Activated CD8-positive, alpha-beta memory T cell treated with anti-CD3 and anti-CD28 coated beads, Interleukin-2, amount 50 U/mL, for 24 hours (primary cell): ENCODE results near the gene CNTNAP2.
"Not testable (repeated sequence)": the region's sequence is repeated elsewhere in the genome, so short reads cannot be mapped to it uniquely, and the experiment has no call there.

Experiments used
- DNase-seq: peaks from one replicate; pipeline ENCODE4 v3.0.0-alpha.2; 2020; ENCODE audit errors: extremely low read depth

Gene CNTNAP2

DNA sequence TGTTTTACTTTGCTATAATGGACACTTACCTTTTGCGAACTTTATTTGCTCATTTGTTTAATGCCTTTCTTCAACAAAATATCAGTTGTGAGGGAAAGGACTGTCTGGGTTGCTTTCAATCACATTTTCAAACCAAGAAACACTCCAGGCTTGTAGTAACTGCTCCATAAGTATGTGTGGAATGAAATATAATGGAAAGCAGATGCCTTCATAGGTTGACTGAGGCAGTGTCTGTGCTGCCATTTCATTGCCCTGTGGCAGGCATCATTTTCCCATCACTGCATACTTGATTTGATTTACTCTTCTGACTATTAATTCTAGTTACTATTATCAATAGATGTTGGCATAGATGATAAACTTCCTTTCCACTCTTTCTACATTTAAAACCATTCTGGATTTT lies 762.3 kb downstream of the CNTNAP2 start:
- no peak for DNase-seq

DNA sequence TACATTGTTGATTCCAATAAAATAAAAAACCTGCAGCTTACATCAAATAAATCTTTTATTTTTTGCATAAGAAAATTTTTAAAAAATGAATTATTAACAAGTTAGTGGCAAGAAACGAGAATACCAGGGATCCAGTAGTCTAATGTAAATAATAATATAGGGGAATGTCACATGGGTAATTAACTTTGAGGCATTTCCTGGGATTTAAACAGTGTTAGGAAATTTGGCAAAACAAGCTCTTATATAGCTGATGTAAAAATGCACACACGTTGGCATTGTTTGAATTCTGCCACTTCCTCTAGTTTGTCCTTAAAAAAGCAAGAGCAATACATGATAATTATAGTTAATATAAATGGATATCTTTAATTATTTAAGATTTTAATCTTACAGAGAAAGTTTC lies 768.6 kb downstream of the CNTNAP2 start:
- no peak for DNase-seq

DNA sequence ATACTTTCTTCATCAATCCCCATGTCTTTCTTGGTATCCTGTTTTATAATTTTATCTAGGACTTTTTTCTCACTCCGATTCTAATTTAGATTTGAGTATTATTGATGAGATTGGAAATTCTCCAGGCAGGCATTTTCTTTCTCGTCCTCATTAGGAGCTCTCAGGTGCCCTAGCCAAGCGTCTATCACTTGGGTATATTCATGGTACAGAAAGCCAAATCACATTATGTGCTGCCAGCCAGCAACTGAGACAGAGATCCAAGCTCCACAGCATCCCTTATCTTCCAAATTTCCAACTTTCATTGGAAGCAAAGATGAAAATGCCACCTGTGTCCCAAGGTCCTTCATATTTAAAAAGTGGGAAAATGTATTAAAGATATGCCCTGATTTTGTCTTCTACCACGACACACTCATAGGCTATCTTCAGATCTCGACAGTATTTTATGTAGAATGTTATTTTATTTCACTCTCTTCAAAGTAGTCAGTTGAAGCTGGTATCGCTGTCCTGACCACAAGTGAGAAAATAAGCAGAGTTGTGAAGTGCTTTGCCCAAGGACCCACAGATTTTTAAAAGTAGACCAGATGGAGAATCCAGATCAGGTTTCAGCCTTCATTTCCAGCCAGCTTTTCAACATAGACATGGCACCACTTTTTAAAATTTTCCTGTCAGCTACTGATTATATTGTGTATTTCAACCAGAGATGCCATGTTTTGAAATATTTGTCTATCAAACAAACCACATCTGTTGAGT lies 773.4 kb downstream of the CNTNAP2 start:
- DNase-seq = no peak

DNA sequence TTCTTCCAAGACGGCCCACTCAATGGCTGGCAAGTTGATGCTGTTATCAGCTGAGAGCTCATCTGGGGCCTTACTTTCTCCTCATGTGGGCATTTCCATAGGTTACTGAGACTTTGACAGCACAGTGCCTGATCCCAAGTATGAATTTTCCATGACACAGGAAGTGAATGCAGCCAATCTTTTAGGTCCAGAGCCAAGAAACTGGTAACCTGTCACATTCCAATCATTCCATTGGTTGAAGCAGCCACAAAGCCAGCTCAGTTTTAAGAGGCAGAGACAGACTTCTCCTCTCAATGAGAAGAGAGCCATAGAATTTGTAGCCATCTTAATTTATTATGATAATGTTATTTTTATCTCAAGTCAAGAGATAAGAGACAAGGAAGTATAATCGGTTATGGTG lies 775.5 kb downstream of the CNTNAP2 start:
- no peak for DNase-seq

DNA sequence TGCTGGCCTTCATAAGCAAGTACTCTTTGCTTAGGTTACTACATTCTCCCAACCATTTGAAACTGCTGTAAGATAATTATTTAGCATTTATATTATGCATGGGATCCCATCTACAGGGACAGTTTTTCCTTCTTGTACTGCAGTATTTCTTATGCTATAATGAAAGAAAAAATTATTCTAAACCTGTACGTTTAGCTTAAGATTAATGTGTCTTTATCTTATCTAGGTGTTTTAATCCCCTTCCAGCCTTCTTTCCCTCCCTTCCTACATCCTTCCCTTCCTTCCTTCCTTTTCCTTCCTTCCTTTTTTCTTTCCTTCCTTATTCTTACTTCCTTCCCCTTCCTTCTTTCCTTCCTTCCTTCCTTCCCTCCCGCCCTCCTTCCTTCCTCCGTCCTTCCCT lies 778.3 kb downstream of the CNTNAP2 start:
- DNase-seq = no peak

DNA sequence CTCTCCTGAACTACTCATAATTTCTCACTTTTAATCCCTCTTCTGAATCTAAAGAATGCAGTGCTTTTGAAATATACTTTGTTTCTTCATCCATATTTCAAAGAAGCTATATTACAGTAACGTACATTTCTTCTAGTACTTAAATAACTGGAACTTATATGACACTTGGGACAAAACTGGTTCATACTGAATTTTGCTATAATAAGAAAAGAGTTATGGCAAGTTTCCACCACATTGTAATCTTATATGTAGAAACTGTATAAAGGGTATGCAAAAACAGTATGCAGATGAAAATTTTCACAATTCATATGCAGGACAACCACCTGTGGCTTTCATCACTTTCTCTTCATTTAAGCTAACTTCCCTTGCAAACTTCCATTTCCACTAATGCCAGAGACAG lies 785.7 kb downstream of the CNTNAP2 start:
- no peak for DNase-seq

DNA sequence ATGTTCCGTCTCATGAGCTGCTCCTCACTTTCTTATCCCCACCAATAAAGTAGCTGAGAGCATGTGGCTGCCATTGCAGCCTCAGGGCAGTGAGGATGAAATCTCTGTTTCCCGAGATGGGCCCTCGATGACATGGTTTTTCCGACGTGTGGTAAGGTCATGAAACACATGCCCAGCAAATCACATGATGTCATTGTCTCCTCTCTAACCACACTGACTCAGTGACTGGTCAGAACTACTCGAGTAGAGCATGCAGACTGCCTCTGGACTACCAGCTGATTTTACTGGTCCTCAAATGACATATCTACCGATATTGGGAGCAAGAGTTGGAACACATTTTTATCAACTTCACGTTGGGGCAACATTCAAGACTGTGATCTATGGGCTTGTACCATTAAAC lies 786.1 kb downstream of the CNTNAP2 start:
- no peak for DNase-seq

DNA sequence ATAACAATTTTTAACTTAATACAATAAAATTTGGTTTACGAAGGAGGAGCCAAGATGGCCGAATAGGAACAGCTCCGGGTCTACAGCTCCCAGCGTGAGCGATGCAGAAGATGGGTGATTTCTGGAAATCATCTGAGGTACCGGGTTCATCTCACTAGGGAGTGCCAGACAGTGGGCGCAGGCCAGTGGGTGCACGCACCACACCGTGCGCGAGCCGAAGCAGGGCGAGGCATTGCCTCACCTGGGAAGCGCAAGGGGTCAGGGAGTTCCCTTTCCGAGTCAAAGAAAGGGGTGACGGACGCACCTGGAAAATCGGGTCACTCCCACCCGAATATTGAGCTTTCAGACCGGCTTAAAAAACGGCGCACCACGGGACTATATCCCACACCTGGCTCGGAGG lies 789.1 kb downstream of the CNTNAP2 start:
- not testable (repeated sequence) for DNase-seq

DNA sequence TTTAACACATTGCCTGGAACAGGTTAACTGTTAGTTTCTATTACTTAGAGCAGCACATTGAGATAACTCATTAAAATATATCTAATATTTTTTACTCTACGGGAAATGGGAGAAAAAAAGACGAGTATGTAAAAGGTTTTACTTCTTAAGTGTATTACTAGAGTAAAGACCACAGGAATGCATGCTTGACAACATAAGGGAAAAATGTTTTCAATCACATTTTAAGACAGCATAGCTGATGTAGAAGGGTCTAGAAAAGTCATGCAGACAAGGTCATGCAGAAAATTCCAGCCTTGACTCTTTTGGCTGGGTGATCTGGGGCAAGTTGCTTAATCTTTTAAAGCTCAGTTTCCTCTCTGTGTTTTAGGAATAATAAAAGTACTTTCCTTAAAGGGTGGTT lies 806.2 kb downstream of the CNTNAP2 start:
- DNase-seq = no peak

DNA sequence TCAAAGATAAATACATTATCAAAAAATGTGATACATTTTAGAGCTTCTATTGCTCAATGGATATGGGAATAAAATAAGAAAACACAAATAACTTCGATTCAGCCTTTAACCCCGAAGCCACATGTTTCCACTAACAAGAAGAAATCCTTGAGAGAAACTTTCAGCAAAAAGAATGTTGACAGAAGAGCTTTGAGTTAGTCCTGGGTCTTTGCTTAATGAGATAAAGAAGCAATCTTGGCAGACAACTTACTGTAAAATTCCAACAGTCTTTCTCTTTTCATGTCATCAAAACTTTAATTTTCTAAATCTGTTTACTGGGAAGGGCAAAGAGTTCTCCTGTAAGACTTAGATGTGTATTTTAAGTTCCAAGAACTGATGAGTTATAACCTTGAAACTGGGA lies 810.2 kb downstream of the CNTNAP2 start:
- DNase-seq = no peak

DNA sequence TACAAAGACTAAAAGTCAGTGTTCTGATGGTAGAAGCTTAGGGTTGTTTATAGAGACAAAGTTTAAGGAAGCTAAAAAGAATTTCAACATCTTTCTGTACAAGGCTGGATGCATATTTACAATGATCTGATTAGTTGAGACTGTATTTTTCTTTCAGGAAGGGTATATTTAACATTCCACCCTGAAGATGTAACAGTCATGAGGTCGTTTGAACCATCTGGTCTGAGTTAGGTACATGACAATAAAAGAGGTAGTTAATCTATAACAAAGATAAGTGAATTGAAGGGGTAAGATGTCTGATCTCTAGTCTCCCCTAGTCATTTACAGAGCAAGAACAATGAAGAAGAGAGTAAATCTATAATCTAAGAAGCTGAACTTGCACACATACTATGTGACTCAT lies 821.2 kb downstream of the CNTNAP2 start:
- no peak for DNase-seq

DNA sequence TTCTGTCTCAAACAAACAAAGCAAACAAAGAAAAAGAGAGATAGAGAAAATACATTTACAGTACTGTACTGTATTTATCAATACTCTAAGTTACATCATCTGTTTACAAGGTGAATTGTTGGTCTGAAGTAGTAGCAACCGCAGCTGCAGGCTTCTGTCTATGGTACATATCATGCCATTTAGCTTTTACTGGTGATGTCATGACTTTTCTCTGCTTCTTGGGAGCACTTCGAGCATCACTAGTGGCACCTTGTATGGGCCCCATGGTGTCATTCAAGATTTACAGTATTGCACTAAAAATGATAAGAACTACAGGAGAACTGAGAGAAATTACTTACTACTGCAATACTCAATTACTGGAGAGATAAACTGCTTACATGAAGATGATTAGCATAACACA lies 826.9 kb downstream of the CNTNAP2 start:
- no peak for DNase-seq

DNA sequence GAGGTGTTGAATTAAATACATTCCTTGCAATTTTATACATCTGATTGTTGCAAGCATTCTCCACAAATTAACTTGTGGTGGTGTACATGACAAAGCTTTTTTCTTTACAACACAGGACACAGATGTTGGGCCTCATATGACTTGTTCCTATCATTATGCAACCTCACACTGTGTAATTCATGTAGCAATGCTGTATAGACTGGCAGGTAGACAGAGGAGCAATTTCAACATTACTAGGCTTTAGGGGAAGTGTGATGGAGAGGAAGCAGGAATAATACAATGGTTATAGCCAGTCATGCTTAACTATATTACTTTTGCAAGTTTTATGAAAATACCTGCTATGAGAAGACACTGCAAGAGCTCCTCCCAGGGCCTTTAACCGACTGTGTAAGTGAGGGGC lies 832.1 kb downstream of the CNTNAP2 start:
- no peak for DNase-seq

DNA sequence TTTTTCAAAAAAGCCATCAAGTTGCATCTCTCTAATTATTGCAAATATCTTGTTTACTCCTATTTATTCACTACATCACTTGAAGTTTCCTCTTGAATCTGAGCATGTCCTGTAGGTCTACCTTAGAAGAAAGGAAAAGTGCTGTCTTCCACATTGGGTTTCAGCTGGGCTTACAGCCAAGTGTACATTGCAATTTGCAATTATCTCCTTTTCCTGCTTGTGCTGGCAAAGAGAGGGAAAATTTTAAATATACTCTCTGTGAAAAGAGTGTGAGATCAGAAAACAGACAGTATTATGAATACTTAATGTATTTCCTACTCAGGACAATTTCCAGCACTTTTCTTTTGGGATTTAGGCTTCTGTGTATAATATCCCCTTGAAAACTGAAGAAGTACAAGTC lies 839.7 kb downstream of the CNTNAP2 start:
- DNase-seq = no peak

DNA sequence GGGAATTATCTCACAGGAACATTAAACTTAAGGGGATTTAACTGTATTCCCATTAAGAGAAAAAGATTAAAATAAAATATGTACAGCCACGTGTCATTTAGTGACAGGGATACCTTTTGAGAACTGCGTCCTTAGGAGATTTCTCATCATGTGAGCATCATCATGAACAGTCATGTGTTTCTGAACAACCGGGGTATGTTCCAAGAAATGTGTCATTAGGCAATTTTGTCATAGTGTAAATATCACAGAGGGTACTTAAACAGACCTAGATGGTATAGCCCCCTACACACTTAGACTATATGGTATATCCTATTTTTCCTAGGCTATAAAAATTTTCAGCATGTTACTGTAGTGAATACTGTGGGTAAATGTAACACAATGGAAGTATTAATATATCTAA lies 840.3 kb downstream of the CNTNAP2 start:
- no peak for DNase-seq

DNA sequence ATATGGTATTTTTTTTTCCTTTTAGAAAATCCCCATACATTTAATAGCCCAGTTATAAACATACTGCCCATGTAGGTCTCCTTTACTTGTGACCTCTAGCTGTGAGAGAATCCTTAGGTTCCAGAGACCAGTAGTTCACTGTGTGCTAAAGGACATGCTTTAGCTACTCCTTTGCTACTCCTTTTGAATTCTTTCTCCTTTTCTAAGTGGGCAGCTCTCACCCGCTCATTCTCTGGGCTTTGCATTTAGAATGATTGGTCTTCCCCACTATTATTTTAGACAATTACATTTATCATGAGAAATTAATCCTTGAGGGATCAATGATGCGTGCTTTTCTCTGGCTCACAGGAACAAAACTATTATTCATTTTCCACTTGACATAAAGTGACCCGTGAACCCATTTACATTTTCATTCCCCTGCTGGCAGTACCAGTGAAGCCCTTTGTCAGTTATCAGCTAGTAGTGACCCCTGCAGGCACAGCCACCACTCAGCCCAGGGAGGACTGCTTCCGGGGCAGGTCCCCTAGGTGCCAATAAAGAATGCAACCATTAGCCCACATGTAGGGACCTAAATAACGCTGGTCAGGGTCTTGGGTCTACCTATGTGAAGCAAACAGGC lies 844.3 kb downstream of the CNTNAP2 start:
- no peak for DNase-seq

DNA sequence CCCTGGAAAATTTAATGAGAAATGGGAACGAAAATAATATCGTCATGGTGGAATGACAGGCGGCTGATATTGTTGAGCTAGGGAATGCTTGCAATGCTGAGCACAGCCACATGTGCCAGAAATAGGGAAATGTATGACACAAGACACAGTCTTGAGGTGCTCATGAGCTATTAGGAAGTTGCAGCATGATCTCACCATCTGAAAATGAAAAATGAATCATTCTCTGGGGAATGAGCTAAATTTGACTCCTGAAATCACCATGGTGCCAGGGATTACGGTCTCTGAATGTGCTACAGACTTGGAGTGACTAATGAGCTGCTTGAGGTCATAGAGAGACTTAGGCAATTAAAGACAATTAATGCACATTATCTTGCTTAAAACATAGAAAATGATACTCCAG lies 845.0 kb downstream of the CNTNAP2 start:
- DNase-seq = no peak

DNA sequence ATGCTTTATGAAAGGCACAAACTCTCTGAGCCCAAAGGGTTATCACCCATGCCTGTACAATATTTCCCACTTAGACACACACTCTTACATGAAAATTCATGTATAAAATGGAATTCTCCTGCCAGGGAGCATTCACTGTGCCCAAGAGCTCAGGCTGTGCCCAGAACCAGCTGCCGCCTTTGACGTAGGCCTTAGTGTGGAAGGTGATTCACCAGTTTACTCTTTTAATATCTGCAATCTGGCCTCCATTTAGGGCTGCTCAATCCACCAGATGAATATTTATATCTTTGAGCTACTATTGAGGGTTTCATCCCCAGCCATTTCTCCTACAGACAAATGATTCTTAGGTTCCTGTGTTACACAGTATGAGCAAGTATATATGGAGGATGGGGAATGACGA lies 849.7 kb downstream of the CNTNAP2 start:
- DNase-seq = no peak

DNA sequence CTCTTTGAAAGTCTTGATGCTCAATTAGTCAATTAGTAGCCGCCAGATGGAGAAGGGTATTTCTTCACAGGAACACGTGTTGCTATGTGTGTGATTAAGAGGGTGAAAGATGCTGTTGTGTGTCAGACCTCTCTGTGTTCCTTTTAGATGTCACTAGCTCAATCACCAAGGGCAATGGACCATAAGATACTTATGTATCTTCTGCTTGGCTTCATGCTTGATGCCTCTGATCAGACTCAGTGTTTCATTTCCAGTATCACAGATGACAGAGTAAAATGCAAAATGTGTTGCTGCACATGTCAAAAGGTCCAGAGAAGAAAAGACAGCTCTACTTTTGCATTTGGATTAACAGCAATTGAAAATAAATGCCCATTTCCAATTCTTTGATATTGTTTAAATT lies 865.9 kb downstream of the CNTNAP2 start:
- DNase-seq = no peak

DNA sequence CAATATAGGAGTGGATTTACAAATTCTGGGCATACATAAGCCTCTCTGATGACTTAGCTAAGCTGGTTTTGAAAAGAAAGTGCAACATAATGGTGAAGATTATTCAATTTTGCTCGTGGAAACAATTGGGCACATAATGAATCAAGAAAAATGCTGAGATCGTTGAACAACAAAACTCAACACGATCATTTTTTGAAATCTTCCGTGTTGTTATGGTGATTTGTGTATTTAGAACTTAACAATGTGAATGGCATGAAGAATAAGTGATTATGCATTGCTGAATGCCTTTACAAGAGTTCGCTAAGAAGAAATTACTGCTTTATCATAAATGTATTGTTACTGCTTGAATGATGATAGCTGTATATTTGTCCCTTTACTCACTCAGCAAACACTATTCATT lies 875.0 kb downstream of the CNTNAP2 start:
- no peak for DNase-seq

DNA sequence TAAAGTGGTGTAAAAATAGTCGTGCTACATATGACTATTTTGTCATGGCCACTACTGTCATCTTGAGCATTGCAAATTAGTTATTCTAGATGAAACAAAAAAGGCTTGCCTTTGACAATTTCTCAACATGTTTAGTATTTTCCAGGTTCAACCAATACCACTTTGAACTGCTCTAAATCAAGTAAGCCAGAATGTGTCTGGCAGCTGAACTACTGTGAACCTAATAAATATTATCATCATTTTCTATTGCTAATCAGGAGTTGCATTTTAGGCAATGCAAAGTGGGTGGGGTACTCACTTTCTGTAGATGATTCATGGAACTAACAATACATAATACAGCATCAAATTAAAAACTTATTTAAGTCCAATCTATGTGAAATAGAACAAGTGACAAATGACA lies 877.2 kb downstream of the CNTNAP2 start:
- no peak for DNase-seq

DNA sequence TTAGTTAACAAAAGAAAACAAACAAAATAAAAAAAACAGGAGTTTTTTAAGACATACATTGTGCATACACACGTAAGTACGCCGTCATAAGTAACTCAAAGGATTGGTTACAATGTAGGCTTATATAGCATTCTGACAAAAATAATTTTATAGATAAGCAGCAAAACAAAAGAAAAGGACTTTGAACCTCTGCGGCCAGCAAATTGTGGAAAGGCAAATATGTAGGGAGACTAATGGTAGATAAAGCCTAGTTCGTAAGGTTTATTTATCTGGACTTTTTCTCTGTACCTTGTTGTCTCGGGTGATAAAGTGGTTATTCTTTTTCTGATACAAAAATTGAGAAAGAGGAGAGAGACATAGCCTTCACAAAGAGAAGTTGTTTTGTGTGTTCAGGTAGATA lies 891.9 kb downstream of the CNTNAP2 start:
- no peak for DNase-seq

DNA sequence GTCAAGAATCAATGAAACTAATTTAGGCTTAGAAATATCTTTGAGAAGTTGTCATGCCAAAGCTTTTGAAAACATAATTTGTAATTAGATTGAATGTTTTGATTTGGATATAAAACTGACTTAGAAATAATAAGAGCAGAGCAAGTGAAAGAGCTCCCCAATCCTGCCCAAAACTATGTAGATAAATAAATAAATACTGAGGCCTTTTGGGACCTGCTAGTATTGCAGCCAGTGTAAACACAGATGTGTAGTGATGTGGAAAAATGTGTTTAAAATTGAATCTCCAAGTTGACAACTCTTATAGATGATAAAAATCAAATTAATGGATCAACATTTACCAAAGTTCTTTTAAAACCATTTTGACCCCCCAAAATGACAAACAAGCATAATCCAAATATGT lies 896.1 kb downstream of the CNTNAP2 start:
- no peak for DNase-seq

DNA sequence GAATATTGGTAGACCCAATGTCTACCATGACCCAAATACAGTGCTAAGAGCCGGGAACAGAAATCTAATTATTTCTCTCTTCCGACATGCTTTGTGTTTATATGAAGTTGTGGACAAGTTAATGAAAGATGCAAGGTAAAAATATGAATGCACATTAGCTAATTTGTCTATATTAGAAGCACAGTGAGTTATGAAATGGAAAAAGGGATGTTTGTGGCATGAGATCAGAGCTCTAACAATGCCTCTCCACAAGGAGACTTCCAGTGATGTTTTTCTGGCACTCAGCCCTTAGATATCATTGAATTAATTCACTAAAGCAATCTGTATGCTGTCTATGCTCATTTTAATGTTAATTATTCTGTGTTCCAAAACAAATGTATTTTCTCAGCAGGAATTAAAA lies 897.2 kb downstream of the CNTNAP2 start:
- DNase-seq = no peak
